ENCODE results near the gene PTPN12.

DNA sequence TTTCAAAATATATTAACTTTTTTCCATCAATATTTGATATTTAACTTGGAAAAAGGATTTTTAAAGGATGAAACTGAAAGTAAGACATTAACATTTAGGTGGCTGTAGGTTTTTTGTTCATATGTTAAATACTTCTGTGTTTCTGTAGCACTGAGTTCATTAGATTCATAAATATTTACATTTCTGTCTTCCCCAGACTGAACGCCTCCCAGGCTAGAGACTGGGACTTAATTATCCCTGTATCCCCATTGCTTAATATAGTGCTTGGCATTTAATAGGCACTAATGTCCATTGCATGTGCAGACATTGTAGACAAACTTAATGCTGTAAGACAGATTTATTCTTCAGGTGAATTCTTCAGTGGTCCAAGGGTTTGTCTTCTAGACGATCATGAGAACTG lies 7.4 kb downstream of the PTPN12 start:
- TF ChIP-seq, protein P1, sequence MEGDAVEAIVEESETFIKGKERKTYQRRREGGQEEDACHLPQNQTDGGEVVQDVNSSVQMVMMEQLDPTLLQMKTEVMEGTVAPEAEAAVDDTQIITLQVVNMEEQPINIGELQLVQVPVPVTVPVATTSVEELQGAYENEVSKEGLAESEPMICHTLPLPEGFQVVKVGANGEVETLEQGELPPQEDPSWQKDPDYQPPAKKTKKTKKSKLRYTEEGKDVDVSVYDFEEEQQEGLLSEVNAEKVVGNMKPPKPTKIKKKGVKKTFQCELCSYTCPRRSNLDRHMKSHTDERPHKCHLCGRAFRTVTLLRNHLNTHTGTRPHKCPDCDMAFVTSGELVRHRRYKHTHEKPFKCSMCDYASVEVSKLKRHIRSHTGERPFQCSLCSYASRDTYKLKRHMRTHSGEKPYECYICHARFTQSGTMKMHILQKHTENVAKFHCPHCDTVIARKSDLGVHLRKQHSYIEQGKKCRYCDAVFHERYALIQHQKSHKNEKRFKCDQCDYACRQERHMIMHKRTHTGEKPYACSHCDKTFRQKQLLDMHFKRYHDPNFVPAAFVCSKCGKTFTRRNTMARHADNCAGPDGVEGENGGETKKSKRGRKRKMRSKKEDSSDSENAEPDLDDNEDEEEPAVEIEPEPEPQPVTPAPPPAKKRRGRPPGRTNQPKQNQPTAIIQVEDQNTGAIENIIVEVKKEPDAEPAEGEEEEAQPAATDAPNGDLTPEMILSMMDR (IDR thresholded peaks at IDR 0.05): no peak
- TF ChIP-seq POLR2AphosphoS5 (IDR thresholded peaks at IDR 0.05) (no peak), POLR2A (IDR thresholded peaks at IDR 0.05) (no peak)

All from breast epithelium (tissue), 3 donors.